KOPT-K1 (cell line): ENCODE measurements around the gene LRFN2.

Experiments
- H3K27ac ChIP-seq: fragments of 200-600 bp; sonication (generic); 2 replicates; pipeline ENCODE4 v1.5.1; 2016; ENCODE audit warnings: antibody characterized with exemption, mild to moderate bottlenecking, low read depth, low read length; ENCODE audit not compliant: poor library complexity, severe bottlenecking
- H3K36me3 ChIP-seq: fragments of 200-600 bp; sonication (generic); 2 replicates; pipeline ENCODE4 v1.5.1; 2017; ENCODE audit warnings: antibody characterized with exemption, mild to moderate bottlenecking, low read length, moderate library complexity; ENCODE audit not compliant: insufficient read depth
- H3K9me3 ChIP-seq: fragments of 200-600 bp; sonication (generic); 2 replicates; pipeline ENCODE4 v1.5.1; 2017; ENCODE audit warnings: antibody characterized with exemption, low read length, mild to moderate bottlenecking; ENCODE audit not compliant: insufficient read depth, poor library complexity, severe bottlenecking

Gene LRFN2

DNA sequence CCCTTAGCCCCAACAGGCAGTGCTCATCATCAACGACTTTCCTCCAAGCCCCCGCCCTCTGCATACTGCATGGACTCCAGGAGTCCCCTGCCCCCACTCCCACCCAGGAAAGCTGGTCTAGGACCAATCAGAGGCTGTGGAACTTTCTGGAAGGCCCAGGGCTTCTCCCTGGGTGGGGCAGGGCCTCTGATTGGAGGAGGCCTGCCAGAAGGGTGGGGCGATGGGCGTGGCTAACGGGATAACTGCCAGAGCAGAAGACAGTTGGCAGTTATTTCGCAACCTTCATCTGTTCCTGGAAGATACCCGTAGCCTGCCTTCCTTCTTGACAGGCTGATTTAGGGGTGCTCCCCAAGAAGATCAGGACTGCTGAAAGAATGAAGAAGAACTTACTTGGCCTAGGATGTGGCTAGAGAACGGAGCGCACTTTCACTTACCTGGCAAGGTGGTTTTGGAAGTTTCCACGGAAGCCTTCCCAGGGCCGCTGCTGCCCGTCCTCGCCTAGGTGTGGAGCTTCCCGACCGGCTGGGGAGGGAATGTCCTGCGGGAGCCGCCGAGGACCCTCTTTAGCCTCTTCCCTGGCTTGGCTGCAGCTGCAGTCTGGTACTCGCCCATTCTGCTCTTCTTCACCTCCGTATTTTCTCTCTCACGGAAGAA lies 209.0 kb downstream of the LRFN2 start:
- no peaks in the 10 kb centered on the region for H3K36me3 ChIP-seq
- no peak overlapping the region for H3K27ac ChIP-seq
- no peaks in the 10 kb centered on the region for H3K9me3 ChIP-seq

- H3K36me3 ChIP-seq: no peaks in the 10 kb centered on the region
- no peak overlapping the region for H3K27ac ChIP-seq
- H3K9me3 ChIP-seq: no peaks in the 10 kb centered on the region
These were observed 209.9 kb downstream of the LRFN2 start for GRCh38 chr6:40377173-40377806.

DNA sequence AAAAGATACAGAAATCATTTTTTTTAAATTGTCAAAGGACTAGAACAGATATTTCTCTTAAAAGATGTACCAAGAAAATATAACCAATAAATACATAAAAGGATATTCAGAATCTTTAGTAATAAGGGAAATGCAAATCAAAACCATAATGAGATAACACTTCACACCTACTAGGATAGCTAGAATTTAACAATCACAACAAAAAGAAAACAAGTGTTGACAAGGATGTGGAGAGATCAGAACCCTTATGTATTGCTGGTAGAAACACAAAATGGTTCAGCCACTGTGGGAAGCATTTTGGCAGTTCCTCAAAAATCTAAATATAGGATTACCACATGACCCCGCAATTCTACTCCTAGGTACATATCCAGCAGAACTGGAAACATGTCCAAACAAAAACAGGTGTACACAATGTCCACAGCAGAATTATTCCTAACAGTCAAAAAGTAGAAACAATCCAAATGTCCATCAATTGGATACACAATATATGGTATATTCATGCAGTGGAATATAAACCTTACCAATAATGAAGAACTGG lies 211.0 kb downstream of the LRFN2 start:
- Histone ChIP-seq H3K36me3 (no peaks in the 10 kb centered on the region), H3K9me3 (no peaks in the 10 kb centered on the region), H3K27ac (no peak overlapping the region)

DNA sequence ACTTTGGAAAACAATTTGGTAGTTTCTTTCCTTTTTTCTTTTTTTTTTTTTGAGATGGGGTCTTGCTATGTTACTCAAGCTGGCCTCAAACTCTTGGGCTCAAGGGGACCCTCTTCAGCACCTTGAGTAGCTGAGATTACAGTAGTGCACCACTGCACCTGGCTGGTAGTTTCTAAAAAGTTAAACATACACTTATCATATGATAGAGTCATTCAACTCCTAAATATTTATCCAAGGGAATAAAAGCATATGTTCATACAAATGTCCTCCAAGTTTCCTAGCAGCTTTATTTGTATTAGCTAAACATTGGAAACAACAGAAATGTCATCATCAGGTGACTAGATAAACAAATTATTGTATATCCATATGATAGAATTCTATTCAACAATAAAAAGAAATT lies 213.9 kb downstream of the LRFN2 start:
- H3K27ac ChIP-seq: no peak overlapping the region
- no peaks in the 10 kb centered on the region for H3K9me3 ChIP-seq
- H3K36me3 ChIP-seq: no peaks in the 10 kb centered on the region

- peaks cover 7% of the 10 kb centered on the region for H3K9me3 ChIP-seq
- H3K27ac ChIP-seq: no peak overlapping the region
- H3K36me3 ChIP-seq: no peaks in the 10 kb centered on the region
These were observed 215.5 kb downstream of the LRFN2 start for GRCh38 chr6:40371621-40372020.

- no peak overlapping the region for H3K27ac ChIP-seq
- no peaks in the 10 kb centered on the region for H3K36me3 ChIP-seq
- peaks cover 12% of the 10 kb centered on the region for H3K9me3 ChIP-seq
These were observed 216.1 kb downstream of the LRFN2 start for GRCh38 chr6:40371095-40371494.

DNA sequence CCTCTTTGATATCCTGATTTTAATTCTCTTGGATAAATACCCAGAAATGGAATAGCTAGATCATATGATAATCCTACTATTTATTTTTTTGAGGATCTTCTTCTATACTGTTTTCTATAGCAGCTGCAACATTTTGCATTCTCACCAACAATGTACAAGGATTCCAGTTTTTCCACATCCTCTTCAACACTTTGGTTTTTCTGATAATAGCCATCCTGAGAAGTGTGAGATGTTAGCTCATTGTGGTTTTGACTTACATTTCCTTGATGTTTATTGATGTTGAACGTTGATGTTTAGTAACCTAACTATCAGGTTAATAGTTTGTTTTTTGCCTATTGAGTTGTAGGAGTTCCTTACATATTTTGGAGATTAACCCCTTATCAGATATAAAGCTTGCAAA lies 217.3 kb downstream of the LRFN2 start:
- Histone ChIP-seq H3K36me3 (no peaks in the 10 kb centered on the region), H3K9me3 (peaks cover 12% of the 10 kb centered on the region), H3K27ac (no peak overlapping the region)

GRCh38 chr6:40369042-40369441 lies 218.1 kb downstream of the LRFN2 start:
- H3K27ac ChIP-seq: no peak overlapping the region
- no peaks in the 10 kb centered on the region for H3K36me3 ChIP-seq

GRCh38 chr6:40362859-40363258 lies 224.3 kb downstream of the LRFN2 start:
- no peak overlapping the region for H3K27ac ChIP-seq
- no peaks in the 10 kb centered on the region for H3K36me3 ChIP-seq
- peaks cover 12% of the 10 kb centered on the region for H3K9me3 ChIP-seq

More at GRCh38 chr6:40369042-40369441, 218.1 kb downstream of the LRFN2 start:
- H3K9me3 ChIP-seq: peaks cover 12% of the 10 kb centered on the region

DNA sequence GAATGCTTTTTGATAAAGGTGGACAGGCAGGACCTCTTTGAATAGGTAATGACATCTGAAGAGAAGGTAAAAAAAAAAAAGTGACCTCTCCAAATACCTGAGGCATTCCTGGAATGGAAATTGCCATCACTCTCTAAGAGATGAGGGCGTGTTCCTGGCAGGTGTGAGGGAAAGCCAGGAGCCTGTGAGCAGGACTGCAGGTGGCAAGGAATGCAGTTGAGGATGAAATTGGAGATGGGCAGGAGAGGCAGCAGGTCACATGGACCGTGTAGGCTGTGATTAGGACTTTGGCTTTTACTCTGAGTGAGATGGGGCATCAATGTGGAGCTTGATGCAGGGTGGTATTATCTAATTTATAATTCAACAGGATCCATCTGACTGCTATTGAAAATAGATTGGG lies 227.4 kb downstream of the LRFN2 start:
- Histone ChIP-seq H3K27ac (no peak overlapping the region), H3K9me3 (no peaks in the 10 kb centered on the region), H3K36me3 (no peaks in the 10 kb centered on the region)

DNA sequence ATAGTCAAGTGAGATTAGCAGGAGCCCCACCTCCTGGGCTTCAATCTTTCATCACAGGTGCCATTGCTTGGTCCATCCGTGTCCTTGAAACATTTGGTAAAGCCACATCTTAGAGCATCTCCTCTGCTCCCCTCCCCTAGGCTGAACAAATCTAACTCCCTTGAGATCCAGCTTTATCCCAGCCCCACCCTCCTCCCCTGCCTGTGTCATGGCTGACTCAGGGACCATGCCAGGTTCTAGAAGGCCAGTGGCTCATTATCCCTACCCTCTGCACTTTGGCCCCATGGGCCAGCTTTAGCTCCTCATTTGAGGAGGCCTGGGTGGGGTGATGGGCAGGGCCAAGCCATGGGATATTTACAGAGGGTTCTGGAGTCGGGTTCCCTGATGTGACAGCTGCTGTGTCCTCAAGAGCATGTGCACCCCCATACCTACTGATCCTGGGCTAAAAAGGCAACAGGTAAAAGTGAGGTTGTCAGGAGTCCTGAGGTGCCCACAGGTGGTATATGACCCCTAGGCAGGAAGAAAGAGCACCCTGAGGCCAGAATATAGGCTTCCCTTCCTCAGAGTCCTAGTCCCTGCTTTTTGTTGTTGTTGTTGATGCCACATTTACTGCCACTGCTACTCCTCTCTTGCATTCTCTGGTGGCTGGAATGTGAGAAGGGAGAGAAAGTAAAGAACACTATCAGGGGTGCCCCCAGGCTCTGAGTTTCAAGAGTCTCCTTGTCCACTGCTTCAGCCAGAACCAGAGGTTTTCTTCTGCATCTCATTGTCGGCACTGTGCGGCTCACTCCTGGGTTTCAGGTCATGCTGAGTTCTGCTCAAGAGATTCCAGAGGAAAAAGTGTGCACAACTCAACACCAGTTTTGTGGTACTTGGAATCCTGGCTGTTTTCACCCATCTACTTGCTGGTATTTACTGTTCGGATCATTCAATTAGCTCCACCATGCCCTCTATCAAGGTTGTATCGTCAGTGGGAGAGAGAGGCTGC lies 228.4 kb downstream of the LRFN2 start:
- H3K36me3 ChIP-seq: no peaks in the 10 kb centered on the region
- H3K9me3 ChIP-seq: no peaks in the 10 kb centered on the region
- no peak overlapping the region for H3K27ac ChIP-seq

DNA sequence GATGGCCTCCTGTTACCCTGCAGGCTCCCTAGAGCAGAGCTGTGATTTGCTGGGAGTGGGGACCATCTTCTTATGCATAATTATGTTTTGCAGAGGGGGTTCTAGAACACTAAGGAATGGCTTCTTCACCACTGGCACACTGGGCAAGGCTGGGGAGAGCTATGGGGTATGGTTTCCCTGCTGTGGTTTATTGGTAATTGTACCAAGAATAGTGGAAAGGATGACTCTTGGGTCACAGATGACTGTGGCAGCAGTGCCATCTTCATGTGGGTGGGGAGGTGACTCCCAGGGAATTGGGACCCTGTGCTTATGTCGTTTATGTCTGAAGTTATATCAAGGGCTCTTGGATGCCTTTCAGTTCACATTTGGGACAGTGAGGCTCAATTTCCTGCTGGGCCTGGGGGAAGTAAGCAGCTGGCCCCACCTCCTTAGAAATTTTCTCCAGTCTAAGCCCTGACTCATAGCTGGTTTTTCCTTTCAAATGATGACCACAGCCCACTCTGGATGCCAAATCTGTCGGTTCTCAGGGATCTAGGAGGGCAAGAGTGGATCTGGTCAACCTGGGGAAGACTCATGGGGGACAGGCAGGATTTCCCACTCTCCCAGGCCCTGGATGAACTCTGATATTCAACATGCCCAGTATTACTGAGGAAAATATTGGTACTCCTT lies 230.8 kb downstream of the LRFN2 start:
- Histone ChIP-seq H3K36me3 (no peaks in the 10 kb centered on the region), H3K27ac (no peak overlapping the region), H3K9me3 (no peaks in the 10 kb centered on the region)

DNA sequence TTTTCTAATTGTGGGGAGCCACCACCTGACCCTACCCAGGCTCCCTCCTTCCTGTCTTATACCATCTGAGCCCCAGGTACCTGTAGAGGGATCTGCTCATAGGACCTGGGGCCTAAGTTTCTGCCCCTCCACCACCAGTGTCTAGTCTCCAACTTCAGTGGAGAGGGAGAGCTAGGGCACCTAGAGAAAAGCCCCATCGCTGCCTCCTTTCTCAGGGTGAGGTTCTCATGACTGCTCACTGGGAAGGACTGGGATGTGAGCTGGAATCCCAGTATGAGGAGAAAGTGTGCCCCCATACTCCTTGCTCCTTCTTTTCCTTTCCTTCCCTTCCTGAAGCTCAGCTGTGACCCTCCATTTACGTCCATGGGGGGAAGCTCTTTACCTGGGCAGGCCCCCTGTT lies 231.6 kb downstream of the LRFN2 start:
- H3K27ac ChIP-seq: no peak overlapping the region
- H3K9me3 ChIP-seq: no peaks in the 10 kb centered on the region
- H3K36me3 ChIP-seq: no peaks in the 10 kb centered on the region

GRCh38 chr6:40355066-40355465 lies 232.1 kb downstream of the LRFN2 start:
- Histone ChIP-seq H3K27ac (no peak overlapping the region), H3K9me3 (no peaks in the 10 kb centered on the region), H3K36me3 (no peaks in the 10 kb centered on the region)
